ENCODE data around the gene EDC3. TPM values are rescaled to one million over a fixed set of nuclear protein-coding genes. Genes with fewer than 3 reads are reported as not detected.

Gene EDC3
- total RNA-seq, 1 experiment from 2014 or later, result 62.0 TPM

DNA sequence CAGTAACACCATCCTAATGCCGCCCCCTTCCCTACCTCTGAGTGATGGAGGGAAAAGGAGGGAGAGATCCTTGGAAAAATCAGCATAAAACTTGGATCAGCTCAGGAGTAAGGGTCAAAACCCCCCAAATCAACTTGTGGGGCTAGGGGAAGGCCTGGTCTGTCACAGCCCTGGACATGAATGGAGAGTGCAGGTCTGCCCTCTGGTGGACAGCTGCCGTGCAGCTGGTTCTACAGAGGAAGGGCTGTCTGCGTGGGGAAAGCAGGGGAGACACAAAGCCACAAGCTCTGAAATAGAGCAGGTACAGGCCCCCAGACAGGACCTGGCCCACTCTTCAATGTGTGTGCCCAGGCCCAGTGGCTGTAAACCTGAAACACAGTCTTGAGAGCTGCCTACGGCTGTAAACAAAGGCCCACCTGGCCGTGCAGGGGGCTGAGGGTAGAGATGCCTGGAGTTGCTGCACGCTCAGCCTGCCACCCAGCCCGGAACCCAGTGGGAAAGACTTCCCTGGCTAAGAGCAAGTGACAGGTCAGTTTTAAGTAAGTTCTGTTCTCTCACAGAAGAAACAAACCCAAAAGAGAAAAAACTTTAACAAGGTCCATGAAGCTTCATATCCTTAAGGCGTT, 63.8 kb downstream of the EDC3 start:
- Mint-ChIP-seq H3K27ac (ENCODE audit: unreplicated experiment) (peak overlapping the region; percentile 25), H3K4me1 (ENCODE audit: low read depth, unreplicated experiment) (peaks cover 18% of the 10 kb centered on the region), H3K36me3 (ENCODE audit: insufficient read depth, unreplicated experiment) (peaks cover 82% of the 10 kb centered on the region), H3K9me3 (ENCODE audit: unreplicated experiment) (no peaks in the 10 kb centered on the region), H3K4me3 (ENCODE audit: unreplicated experiment) (no peak overlapping the region), H3K27me3 (ENCODE audit: insufficient read depth, unreplicated experiment) (no peaks in the 10 kb centered on the region)
- H3K9me3 ChIP-seq, result no peaks in the 10 kb centered on the region
- CTCF ChIA-PET, result interaction anchor here (0.6 to 8.2 kb wide), 7 partner anchors 10 to 258 kb away, joined by 3 to 211 read pairs (median 5); partner anchors contain the start of gene CLK3
- H3K36me3 ChIP-seq (ENCODE audit: control insufficient read depth, insufficient read depth, low read length), result peaks cover 11% of the 10 kb centered on the region
- POLR2A ChIA-PET, result no interaction called here
- intact Hi-C loops (cut with micrococcal nuclease; ENCODE audit: unreplicated experiment), result loop anchor here (1.0 kb wide), 1 partner anchor 258 kb away; no protein-coding TSS in a partner anchor
- BruUV-seq (replicated peaks), result no TSS peak
- peak; percentile 66 to 76 for DNase-seq
- TF ChIP-seq, protein P1, sequence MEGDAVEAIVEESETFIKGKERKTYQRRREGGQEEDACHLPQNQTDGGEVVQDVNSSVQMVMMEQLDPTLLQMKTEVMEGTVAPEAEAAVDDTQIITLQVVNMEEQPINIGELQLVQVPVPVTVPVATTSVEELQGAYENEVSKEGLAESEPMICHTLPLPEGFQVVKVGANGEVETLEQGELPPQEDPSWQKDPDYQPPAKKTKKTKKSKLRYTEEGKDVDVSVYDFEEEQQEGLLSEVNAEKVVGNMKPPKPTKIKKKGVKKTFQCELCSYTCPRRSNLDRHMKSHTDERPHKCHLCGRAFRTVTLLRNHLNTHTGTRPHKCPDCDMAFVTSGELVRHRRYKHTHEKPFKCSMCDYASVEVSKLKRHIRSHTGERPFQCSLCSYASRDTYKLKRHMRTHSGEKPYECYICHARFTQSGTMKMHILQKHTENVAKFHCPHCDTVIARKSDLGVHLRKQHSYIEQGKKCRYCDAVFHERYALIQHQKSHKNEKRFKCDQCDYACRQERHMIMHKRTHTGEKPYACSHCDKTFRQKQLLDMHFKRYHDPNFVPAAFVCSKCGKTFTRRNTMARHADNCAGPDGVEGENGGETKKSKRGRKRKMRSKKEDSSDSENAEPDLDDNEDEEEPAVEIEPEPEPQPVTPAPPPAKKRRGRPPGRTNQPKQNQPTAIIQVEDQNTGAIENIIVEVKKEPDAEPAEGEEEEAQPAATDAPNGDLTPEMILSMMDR (IDR thresholded peaks at IDR 0.05; ENCODE audit: insufficient read depth in 1 of 2, low read depth in 1 of 2, low read length in 1 of 2, severe bottlenecking in 1 of 2, unreplicated experiment in 1 of 2), result peak; percentile 75 to 88
- no peaks in the 10 kb centered on the region for H3K4me1 ChIP-seq
- no peaks in the 10 kb centered on the region for H3K27me3 ChIP-seq (replicated peaks; ENCODE audit: control insufficient read depth, insufficient read depth, low read length)
- no peak overlapping the region for H3K4me3 ChIP-seq (ENCODE audit: low read depth, low read length)

DNA sequence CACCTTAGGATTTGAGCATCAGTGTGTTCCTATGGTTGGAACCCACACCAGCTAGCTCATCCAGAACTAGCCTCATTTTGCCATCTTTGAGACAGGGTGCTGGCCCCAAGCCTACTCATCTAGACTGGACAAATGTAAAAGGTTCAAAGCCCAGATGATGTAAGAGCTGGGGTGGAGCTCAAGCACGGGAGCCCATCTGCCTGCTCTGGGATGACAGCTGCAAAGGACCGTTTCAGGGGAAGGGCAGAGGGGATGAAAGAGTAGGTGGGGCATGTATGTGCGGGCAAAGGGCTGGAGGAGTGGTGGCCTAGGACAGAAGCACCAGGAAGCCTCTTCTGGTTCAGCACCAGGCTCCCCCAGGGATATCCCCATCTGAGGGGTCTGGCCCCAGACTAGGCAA, 64.4 kb downstream of the EDC3 start:
- Mint-ChIP-seq H3K4me3 (ENCODE audit: unreplicated experiment) (no peak overlapping the region), H3K36me3 (ENCODE audit: insufficient read depth, unreplicated experiment) (peaks cover 80% of the 10 kb centered on the region), H3K9me3 (ENCODE audit: unreplicated experiment) (no peaks in the 10 kb centered on the region), H3K27me3 (ENCODE audit: insufficient read depth, unreplicated experiment) (no peaks in the 10 kb centered on the region), H3K4me1 (ENCODE audit: low read depth, unreplicated experiment) (peaks cover 18% of the 10 kb centered on the region), H3K27ac (ENCODE audit: unreplicated experiment) (no peak overlapping the region)
- Histone ChIP-seq H3K4me1 (no peaks in the 10 kb centered on the region), H3K4me3 (ENCODE audit: low read depth, low read length) (no peak overlapping the region), H3K36me3 (ENCODE audit: control insufficient read depth, insufficient read depth, low read length) (peaks cover 12% of the 10 kb centered on the region), H3K27me3 (replicated peaks; ENCODE audit: control insufficient read depth, insufficient read depth, low read length) (no peaks in the 10 kb centered on the region), H3K9me3 (no peaks in the 10 kb centered on the region)
- TF ChIP-seq, protein P1 (IDR thresholded peaks at IDR 0.05; ENCODE audit: insufficient read depth in 1 of 2, low read depth in 1 of 2, low read length in 1 of 2, severe bottlenecking in 1 of 2, unreplicated experiment in 1 of 2), result no peak
- no peak for DNase-seq
- POLR2A ChIA-PET, result interaction anchor here (0.5 to 0.7 kb wide), 3 partner anchors 170 to 820 kb away, joined by 3 to 7 read pairs (median 5); partner anchors contain the start of genes SIN3A and UBL7
- CTCF ChIA-PET, result interaction anchor here (0.5 to 8.2 kb wide), 9 partner anchors 10 to 621 kb away, joined by 3 to 211 read pairs (median 3); partner anchors contain the start of gene CLK3
- intact Hi-C loops (cut with micrococcal nuclease; ENCODE audit: unreplicated experiment), result no loop called here
- BruUV-seq (replicated peaks), result no TSS peak

DNA sequence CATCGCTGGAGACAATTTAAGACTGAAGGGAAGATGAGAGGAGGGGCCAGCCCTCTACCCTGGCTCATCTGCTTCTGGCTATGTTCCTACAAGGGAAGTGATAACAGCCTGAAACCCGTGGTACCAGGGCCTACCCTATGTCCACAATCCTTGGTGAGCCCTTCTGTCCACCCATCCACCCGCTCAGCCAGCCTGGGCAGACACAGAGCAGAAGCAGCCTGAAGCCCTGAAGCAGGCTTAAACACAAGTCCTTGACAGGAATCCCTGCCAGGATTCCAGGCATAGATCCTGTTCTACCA, 64.8 kb downstream of the EDC3 start:
- Histone ChIP-seq H3K4me1 (no peaks in the 10 kb centered on the region), H3K36me3 (ENCODE audit: control insufficient read depth, insufficient read depth, low read length) (peaks cover 12% of the 10 kb centered on the region), H3K4me3 (ENCODE audit: low read depth, low read length) (no peak overlapping the region), H3K9me3 (no peaks in the 10 kb centered on the region), H3K27me3 (replicated peaks; ENCODE audit: control insufficient read depth, insufficient read depth, low read length) (no peaks in the 10 kb centered on the region)
- H3K27me3 Mint-ChIP-seq (ENCODE audit: insufficient read depth, unreplicated experiment), result no peaks in the 10 kb centered on the region
- no peak overlapping the region for H3K4me3 Mint-ChIP-seq (ENCODE audit: unreplicated experiment)
- TF ChIP-seq, protein P1 (IDR thresholded peaks at IDR 0.05; ENCODE audit: insufficient read depth in 1 of 2, low read depth in 1 of 2, low read length in 1 of 2, severe bottlenecking in 1 of 2, unreplicated experiment in 1 of 2), result no peak
- H3K36me3 Mint-ChIP-seq (ENCODE audit: insufficient read depth, unreplicated experiment), result peaks cover 83% of the 10 kb centered on the region
- BruUV-seq (replicated peaks), result no TSS peak
- ChIA-PET CTCF (interaction anchor here (0.5 to 8.2 kb wide), 5 partner anchors 15 to 620 kb away, joined by 3 to 211 read pairs (median 3); partner anchors contain the start of gene CLK3), POLR2A (interaction anchor here (0.5 to 0.7 kb wide), 3 partner anchors 170 to 821 kb away, joined by 3 to 7 read pairs (median 5); partner anchors contain the start of genes SIN3A and UBL7)
- no peaks in the 10 kb centered on the region for H3K9me3 Mint-ChIP-seq (ENCODE audit: unreplicated experiment)
- intact Hi-C loops (cut with micrococcal nuclease; ENCODE audit: unreplicated experiment), result no loop called here
- DNase-seq, result no peak
- H3K27ac Mint-ChIP-seq (ENCODE audit: unreplicated experiment), result no peak overlapping the region
- H3K4me1 Mint-ChIP-seq (ENCODE audit: low read depth, unreplicated experiment), result peaks cover 14% of the 10 kb centered on the region

Measured in Caco-2 (cell line).